GM19193 (cell line): ENCODE data around the gene LAMB4.

Experiments
- POLR2A ChIP-seq: IDR thresholded peaks from 4 replicates; pipeline ENCODE4 v1.6.1; 2011; ENCODE audit not compliant: insufficient read depth, insufficient read length; ENCODE audit errors: extremely low read depth

The LAMB4 gene

DNA sequence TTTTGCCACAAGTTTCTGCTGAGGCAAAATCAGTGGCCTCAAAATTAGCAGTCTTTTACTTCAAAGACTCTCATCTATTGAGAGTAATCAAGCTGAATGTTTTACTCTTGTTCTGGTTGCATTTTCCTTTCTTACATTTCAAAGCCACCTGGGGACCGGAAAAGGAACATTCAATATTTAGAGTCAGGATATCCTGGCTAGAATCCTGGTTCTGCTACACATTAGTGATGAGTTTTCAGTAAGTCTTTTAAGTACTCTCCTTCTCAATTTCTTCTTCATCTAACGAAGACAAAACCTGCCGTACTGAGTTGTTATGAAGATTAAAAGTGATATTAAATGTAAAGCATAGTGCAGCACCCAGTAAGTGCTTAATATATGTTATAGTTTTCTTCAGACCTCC is 52.5 kb downstream of the LAMB4 start:
- no peak for TF ChIP-seq POLR2A

DNA sequence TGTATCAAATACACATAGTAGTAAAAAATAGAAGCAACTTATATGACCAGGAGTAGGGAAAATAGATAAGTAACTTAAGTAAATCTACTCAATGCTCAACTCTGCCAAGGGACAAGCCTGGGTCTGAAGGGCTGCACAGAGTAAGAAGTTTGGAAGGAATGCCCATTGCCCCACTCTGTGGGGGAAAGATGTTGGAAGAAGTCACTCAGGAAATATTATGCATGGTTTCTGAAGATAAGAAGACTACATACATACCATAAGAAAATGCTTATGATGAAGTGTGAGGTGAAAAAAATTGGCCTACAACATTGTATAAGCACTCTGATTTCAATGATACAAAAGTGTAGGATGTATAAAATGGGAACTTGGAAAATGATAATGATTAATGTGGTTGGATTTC is 54.0 kb downstream of the LAMB4 start:
- no peak for TF ChIP-seq POLR2A

DNA sequence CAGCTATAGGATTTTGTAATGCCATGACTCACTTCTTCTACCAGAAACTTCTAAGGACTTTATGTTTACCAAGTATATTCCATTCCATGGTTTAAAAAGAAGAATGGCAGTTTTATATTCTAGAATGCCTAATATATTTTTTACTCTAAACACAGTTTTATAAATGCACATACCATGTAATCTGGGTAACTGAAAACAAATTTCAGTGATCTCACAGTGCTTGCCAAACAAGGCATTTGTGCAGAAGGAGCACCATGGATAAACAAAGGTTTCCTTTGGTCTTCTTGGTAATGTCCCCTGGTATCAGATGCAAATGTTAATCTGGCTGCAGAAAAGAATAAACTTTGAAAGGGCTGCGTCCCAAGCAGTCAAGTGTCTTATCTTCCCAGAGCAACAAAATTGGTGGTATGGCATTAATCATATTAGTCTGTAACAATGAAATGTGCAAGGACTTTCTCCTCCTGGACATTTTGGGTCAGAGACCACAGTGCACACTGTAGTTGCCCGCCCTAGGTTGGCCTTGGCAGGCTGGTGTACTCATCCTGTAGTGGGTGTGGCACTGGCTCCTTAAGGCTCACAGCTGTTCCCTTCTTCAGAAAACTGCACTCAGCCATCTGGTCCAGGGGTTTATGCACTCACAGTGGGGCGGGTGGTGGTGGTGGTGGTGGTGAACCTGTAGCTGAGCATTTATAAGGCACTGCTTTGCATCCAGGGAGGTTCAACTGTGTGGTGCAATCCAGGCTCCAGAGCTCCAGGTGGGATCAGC is 56.7 kb downstream of the LAMB4 start:
- TF ChIP-seq POLR2A, result no peak

DNA sequence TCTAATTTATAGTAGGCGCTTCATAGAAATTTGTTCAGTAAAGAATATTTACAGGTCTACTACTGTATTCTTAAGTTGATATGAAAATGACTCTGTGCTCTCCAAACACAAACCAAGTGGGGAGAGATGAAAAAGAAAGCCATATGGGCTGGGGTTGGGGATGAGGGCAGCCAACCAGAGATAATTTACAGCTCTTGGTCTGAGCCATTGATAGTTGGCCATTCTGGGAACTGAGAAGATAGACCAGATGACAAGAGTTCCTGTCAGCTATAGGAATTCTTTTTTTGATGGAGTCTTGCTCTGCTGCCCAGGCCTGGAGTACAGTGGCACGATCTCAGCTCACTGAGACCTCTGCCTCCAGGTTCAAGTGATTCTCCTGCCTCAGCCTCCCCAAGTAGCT is 57.4 kb downstream of the LAMB4 start:
- no peak for TF ChIP-seq POLR2A

DNA sequence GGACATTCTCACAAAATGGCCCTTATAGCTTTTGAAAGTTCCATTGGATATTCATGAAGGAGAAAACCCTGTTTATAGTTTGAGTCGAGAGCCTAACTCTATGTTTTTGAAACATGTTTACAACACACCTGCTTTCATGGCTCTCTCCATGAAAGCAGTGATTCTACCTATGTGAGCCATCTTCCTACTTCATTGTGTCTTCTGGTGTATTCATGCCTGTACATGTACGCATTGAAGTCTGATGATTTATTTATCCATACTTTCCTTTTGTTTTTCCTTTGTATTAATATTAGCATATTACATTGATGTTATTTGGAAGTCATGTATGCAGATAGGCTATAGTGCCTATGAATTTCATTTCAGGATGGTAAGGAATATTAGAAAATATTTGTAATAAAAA is 58.0 kb downstream of the LAMB4 start:
- TF ChIP-seq POLR2A, result no peak

DNA sequence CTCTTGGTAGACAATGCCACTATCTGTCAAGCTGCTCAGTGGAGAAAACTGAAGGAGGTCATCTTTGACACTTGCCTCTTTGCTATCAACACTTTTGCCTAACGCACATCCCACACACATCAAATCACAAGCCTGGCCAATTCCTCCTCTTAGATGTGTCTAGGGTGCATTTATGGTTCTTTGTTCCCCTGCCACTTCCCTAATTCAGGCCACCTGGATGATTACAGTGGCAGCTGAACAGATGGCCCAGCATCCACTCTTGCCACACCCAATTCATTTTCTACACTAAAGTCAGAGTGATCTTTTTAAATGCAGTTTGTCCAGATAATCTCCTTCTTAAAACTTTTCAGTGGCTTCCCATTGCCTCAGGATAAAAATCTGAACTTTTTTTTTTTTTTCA is 58.6 kb downstream of the LAMB4 start:
- no peak for TF ChIP-seq POLR2A

DNA sequence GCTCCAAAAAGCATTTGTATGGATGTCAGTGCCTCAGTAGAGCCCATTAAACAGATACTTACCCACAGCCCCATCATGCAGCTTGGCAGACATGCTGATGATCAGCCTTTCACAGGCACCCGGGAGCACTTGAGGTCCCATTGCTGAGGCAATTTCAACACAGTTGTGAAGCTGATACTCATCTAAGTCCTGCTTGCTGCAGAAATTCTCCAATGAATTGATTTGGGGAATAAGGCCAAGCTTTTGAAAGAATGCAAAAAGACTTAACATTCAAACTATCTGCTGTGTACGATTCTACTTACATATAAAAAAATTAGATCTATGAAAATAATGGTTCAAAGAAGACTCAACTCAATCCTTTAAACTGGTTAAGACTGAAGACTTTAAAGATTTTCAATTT is 60.5 kb downstream of the LAMB4 start:
- no peak for TF ChIP-seq POLR2A

DNA sequence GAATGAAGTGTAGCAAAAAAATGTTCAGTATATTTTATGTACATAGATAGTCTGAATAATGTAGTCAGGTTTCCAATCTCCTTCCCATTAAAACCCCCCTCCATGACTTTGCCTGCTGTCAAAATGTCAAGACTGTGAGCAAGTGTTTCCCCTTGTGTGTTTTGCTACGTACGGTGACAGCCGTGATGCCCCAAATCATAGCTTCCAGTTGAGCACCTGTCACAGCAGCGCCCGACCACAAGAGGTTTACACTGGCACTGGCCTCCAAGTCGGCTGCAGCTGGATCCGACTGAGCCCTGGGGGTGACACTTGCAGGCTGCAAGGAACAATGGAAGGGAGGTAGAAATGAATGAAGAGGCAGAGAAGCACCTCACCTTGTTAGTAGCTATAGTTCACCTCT is 62.3 kb downstream of the LAMB4 start:
- TF ChIP-seq POLR2A, result no peak

DNA sequence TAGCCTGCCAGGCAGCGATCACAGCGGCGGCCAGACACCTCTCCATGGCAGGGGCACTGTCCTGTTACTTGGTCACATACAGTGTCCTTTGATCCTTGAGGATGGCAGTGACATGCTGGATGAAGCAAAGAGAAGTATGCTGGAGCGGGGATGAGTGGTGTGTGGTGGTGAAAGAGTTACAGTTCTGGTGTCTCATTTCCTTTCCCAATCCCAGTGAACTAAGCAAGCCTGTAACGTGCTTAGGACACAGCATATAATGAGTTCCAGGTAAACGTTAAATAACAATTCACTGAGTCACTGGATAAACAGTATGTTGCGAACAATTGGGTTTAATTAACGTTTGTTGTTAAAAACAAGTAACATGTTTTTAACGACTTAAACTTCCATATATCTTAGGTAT is 63.7 kb downstream of the LAMB4 start:
- no peak for TF ChIP-seq POLR2A

DNA sequence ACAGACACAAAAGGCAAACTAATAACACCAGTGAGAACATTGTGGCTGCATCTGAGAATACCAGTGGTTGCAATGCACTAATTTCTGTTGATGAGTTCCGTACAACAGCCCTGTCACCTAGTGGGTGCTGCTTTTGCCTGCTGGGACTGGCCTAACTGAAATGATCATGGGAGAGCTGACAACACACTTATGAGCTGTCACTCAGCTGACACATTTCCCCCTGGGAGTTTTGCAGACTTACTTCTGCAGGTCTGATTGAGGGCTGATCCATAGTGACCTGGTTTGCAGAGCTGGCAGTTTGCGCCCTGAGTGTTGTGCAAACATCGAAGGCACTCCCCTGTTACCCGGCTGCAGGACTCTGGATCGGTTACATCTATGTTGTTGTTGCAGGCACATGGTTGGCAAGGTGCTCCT is 66.6 kb downstream of the LAMB4 start:
- no peak for TF ChIP-seq POLR2A

DNA sequence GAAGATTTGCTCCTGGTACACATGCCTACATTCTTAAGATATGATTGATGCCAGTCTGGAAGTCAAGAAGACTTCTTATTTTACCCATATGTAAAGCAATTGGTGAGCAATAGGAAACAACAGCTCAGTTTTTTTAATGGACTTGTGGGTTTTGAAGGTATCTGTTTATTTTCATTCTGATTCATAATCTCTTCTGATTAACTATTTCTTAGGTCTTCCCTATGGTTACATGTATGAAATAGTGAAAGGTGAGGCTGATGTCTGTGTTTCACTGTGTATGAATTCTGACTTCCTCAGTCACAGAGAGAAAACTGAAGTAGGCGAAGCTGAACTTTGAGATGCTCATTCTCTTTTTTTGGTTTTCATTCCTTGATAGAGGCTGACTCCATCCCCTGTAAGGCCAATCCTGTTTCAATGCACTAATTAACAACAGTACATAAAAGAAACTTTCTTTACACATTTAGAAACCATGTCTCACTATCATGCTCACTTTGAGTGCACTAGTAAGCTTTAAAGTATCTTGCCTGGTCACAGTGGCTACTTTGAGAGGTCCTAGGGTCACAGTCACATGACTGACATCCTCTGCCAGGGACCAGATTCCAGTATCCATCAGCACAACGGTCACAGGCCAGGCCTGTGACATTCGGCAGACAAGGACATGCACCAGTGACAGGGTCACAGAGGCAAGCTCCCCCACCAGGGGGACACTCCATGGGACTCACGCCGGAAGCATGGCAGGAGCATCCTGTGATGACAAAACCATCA is 67.7 kb downstream of the LAMB4 start:
- no peak for TF ChIP-seq POLR2A

DNA sequence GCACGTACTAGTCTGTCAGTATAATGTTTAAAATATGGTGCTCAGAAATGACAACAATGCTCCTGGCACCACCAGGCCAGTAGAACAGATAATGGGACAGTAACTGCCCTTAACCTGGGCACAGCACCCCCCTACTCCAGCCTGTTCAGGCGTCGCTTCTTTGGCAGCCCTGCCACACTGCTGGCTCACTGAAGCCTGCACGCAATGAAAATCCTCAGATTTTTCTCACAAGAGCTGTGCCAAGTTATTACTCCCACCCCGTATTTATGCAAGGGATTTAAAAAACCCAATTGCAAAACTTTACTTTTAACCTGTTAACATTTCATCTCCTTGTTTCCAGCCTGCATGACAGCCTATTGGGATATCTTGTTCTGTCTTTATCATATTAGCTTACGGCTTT is 70.6 kb downstream of the LAMB4 start:
- no peak for TF ChIP-seq POLR2A

DNA sequence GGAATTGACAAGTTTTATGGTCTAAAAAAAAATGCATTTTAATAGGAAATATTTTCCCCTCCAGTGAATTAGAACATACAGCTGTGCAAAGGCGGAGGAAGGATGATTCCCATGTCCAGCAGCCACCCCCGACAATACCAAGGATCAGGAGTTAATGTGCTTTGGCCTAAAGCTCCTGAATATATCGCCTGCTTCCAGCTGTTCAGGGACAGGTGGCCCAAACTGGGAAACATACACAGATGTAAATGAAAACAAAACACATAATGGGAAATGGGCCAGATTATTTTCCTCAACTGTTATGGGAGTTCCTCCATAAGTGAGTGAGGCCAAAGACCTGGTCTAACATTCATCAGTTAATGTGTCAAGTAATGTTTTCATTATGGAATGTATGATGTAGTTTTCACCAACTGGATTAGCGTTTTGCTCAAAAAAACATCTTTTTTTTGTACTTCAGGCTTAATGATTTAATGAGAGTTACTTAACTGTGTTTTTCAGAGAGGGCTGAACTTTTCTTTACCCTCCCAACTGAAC is 72.1 kb downstream of the LAMB4 start:
- TF ChIP-seq POLR2A, result no peak

DNA sequence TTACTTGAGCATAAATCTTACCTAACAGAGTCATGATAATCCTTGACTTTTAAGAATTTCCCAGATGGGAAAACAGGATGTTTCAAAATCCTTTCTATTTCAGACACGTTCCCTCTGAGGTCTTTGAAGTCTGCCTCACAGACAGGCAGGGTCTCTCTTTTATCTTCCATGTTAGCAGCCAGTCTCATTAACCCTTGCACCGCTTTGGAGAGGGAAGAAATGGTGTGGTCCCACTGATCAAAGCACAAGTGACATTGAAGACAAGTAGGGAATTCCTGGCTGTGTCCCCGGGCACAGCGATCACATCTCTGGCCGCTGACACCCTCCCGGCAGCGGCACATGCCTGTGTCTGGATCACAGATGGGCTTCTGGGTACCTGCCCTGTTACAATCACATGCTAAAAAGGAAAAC is 74.5 kb downstream of the LAMB4 start:
- TF ChIP-seq POLR2A, result no peak

DNA sequence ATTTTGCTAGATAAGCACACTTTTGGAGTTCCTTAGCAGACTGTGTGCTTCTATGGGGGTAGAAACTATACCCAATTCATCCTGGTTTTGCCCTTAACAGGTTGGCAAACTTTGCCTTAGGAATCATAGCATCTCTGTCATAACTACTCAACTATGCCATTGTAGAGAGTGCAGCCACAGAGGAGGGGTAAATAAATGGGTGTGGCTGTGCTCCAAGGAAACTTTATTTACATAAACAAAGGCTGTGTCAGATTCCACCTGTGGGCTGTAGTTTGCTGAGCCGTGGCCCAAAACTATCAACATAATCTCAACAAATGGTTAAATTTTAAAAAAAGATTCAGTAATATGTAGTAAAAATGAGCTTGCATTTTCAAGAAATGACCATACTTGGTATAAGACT is 75.6 kb downstream of the LAMB4 start:
- no peak for TF ChIP-seq POLR2A

DNA sequence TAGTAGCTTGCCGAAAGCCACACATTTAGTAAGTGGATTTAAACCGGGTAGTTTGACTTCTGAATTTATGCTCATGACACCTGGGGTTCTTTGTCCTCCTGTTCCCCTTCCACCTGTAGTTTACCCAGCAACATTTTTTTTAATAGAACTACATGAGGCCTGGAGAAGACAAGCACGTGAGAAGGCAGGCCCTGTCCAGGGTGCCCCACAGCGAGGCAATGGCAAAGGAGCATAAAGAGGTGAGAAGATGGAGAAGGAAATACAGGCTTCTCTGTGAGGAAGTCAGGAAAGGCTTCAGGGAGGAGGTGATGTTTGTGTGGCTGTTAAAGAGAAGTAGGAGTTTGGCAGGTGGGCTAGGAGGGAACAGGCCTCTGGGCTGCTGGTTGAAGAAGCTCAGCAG is 76.9 kb downstream of the LAMB4 start:
- no peak for TF ChIP-seq POLR2A
